ENCODE data around the gene NKIRAS2. TPM values are rescaled to one million over a fixed set of nuclear protein-coding genes. Genes with fewer than 3 reads are reported as not detected.

NKIRAS2 gene
- total RNA-seq, 1 experiment from 2014 or later, result 22.4 TPM

DNA sequence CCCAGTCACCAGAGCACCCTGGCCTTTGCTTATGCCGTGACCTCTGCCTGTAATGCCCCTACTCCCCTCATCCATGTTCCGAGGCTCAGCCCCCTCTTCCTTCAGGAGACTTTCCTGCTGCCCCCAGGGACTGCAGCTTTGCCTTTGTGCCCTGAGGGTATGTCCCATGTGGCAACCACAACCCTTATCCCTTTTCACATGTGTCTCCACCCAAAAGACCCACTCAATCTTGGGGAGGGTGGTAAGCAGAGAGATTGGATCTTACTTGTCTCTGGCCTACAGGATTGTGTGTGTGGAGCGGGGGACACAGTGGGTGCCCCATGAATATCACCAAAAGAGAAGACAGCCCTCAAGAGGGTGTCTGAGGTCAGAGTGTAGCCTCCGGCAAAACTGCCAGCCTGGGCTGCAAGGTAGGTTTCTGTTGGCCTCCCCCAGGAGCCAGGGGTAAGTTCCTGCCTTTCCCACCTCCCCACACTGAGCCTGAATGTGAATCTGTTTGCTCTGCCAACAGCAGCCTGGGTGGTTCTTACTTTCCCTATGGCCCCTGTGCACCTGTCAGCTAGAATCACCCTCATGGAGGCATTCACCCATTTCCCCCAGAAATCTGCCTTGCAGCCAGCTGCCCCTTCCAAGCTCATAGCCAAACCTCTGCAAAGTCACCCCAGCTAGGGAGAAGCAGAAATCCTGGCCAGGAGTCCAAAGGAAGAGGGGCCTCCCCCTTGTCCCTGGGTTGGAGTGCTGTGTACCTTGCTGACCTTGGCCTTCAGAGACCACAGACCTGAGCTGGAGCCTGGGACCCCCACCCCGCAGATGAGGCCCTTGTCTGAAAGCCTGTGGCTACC is 42.0 kb downstream of the NKIRAS2 start:
- no peak overlapping the region for H3K4me3 ChIP-seq (ENCODE audit: low read depth in 2 of 2, low read length in 2 of 2)
- POLR2A ChIA-PET, result no interaction called here
- DNase-seq (ENCODE audit: low read depth, low spot score) (no peak), ATAC-seq (no peak)
- peaks cover 6% of the 10 kb centered on the region; the same call in 1 of the 2 replicates for H3K4me1 ChIP-seq (ENCODE audit: control insufficient read depth, insufficient read depth, low read length)
- TF ChIP-seq SIN3A (IDR thresholded peaks at IDR 0.05; ENCODE audit: borderline replicate concordance, insufficient read depth, low read depth, low read length), result no peak
- TF ChIP-seq, protein P1, sequence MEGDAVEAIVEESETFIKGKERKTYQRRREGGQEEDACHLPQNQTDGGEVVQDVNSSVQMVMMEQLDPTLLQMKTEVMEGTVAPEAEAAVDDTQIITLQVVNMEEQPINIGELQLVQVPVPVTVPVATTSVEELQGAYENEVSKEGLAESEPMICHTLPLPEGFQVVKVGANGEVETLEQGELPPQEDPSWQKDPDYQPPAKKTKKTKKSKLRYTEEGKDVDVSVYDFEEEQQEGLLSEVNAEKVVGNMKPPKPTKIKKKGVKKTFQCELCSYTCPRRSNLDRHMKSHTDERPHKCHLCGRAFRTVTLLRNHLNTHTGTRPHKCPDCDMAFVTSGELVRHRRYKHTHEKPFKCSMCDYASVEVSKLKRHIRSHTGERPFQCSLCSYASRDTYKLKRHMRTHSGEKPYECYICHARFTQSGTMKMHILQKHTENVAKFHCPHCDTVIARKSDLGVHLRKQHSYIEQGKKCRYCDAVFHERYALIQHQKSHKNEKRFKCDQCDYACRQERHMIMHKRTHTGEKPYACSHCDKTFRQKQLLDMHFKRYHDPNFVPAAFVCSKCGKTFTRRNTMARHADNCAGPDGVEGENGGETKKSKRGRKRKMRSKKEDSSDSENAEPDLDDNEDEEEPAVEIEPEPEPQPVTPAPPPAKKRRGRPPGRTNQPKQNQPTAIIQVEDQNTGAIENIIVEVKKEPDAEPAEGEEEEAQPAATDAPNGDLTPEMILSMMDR (IDR thresholded peaks at IDR 0.05), result no peak
- BruUV-seq (replicated peaks), result no TSS peak
- intact Hi-C loops (cut with micrococcal nuclease; ENCODE audit: unreplicated experiment), result no loop called here
- 0 out of 2 replicates have a peak overlapping the region, but pooled peaks have one; percentile 12 for H3K27ac ChIP-seq (ENCODE audit: low read length)
- no peaks in the 10 kb centered on the region for H3K9me3 ChIP-seq (ENCODE audit: control insufficient read depth, insufficient read depth, low read depth, low read length)
- CTCF ChIA-PET, result no interaction called here
- H3K36me3 ChIP-seq (ENCODE audit: control insufficient read depth, insufficient read depth, low read length), result no peaks in the 10 kb centered on the region
- in situ Hi-C loops (cut with HindIII; ENCODE audit: low pct_unique_long_range_greater_than_20kb, low sequenced_read_pairs), result no loop called here
- no peaks in the 10 kb centered on the region for H3K27me3 ChIP-seq (ENCODE audit: control insufficient read depth, insufficient read depth, low read length)

DNA sequence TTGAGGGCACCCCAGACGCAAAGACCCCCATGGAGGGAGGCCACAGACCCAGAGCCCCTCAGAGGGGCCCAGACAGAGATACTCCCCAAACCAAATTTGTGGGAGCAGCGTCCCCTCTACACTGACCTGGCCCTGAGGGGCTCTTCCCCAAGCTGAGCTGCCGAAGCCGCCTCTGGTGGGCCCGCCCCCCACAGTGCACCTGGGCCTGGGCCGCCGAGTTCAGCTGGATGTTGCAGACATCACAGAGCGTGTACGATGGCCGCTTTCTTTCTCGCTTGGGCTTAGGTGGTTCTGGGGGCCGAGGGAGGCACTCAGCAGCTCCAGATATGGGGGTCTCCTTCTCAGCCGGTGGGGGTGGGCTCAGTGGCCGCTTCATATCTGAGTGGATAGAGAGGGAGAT is 42.8 kb downstream of the NKIRAS2 start:
- ChIA-PET CTCF (no interaction called here), POLR2A (no interaction called here)
- TF ChIP-seq POLR2AphosphoS5 (IDR thresholded peaks at IDR 0.05; ENCODE audit: low read depth, low read length) (no peak), SIN3A (IDR thresholded peaks at IDR 0.05; ENCODE audit: borderline replicate concordance, insufficient read depth, low read depth, low read length) (no peak), TCF7L2 (IDR thresholded peaks at IDR 0.05; ENCODE audit: low read depth, low read length) (no peak)
- TF ChIP-seq, protein P2, sequence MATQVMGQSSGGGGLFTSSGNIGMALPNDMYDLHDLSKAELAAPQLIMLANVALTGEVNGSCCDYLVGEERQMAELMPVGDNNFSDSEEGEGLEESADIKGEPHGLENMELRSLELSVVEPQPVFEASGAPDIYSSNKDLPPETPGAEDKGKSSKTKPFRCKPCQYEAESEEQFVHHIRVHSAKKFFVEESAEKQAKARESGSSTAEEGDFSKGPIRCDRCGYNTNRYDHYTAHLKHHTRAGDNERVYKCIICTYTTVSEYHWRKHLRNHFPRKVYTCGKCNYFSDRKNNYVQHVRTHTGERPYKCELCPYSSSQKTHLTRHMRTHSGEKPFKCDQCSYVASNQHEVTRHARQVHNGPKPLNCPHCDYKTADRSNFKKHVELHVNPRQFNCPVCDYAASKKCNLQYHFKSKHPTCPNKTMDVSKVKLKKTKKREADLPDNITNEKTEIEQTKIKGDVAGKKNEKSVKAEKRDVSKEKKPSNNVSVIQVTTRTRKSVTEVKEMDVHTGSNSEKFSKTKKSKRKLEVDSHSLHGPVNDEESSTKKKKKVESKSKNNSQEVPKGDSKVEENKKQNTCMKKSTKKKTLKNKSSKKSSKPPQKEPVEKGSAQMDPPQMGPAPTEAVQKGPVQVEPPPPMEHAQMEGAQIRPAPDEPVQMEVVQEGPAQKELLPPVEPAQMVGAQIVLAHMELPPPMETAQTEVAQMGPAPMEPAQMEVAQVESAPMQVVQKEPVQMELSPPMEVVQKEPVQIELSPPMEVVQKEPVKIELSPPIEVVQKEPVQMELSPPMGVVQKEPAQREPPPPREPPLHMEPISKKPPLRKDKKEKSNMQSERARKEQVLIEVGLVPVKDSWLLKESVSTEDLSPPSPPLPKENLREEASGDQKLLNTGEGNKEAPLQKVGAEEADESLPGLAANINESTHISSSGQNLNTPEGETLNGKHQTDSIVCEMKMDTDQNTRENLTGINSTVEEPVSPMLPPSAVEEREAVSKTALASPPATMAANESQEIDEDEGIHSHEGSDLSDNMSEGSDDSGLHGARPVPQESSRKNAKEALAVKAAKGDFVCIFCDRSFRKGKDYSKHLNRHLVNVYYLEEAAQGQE (IDR thresholded peaks at IDR 0.05; ENCODE audit: insufficient read depth in 1 of 2, low read depth in 2 of 2, low read length in 1 of 2), result no peak
- TF ChIP-seq, protein P1 (IDR thresholded peaks at IDR 0.05), result no peak
- ATAC-seq (no peak), DNase-seq (ENCODE audit: low read depth, low spot score) (no peak)
- BruUV-seq (replicated peaks), result no TSS peak
- Histone ChIP-seq H3K4me3 (ENCODE audit: low read depth in 2 of 2, low read length in 2 of 2) (no peak overlapping the region), H3K27me3 (ENCODE audit: control insufficient read depth, insufficient read depth, low read length) (no peaks in the 10 kb centered on the region), H3K36me3 (ENCODE audit: control insufficient read depth, insufficient read depth, low read length) (no peaks in the 10 kb centered on the region), H3K4me1 (ENCODE audit: control insufficient read depth, insufficient read depth, low read length) (peaks cover 6% of the 10 kb centered on the region; the same call in 1 of the 2 replicates), H3K27ac (ENCODE audit: low read length) (no peak overlapping the region), H3K9me3 (ENCODE audit: control insufficient read depth, insufficient read depth, low read depth, low read length) (no peaks in the 10 kb centered on the region)
- in situ Hi-C loops (cut with HindIII; ENCODE audit: low pct_unique_long_range_greater_than_20kb, low sequenced_read_pairs) (no loop called here), intact Hi-C loops (cut with micrococcal nuclease; ENCODE audit: unreplicated experiment) (no loop called here)
